ENCODE results near the gene ACP3. TPM values are rescaled to one million over a fixed set of nuclear protein-coding genes. Genes with fewer than 3 reads are reported as not detected.
"Not testable (repeated sequence)": the region's sequence is repeated elsewhere in the genome, so short reads cannot be mapped to it uniquely, and the experiment has no call there.

ACP3 gene, protein sequence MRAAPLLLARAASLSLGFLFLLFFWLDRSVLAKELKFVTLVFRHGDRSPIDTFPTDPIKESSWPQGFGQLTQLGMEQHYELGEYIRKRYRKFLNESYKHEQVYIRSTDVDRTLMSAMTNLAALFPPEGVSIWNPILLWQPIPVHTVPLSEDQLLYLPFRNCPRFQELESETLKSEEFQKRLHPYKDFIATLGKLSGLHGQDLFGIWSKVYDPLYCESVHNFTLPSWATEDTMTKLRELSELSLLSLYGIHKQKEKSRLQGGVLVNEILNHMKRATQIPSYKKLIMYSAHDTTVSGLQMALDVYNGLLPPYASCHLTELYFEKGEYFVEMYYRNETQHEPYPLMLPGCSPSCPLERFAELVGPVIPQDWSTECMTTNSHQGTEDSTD
- total RNA-seq = not detected

DNA sequence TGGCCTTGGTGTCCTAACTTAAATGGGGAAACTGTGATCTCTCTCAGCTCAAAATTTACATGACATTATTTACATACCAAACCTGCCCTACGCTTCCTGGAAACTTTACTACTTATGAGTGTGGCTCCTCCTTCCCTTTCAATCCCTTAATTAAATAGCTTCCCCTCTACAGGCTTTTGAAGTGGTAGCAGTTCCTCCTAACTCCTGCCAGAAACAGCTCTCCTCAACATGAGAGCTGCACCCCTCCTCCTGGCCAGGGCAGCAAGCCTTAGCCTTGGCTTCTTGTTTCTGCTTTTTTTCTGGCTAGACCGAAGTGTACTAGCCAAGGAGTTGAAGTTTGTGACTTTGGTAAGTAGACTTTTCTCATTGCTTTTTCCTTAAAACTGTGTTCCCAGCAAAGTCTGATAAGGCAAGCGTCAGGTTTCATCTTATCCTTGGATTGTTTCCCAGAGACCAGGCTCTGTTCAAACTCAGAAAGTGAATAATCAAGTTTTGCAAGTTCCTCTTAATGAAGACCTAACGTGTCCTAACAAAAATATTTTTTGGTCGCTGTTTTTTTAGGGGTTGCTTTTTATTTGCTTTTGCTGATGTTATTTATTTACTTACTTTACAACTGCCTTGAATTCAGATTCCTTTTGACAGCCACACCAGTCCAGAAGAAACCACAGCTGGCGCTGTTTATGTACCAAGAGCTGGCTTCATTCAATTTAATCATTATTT, at the start of gene ACP3:
Gene ACP3 (plus strand): TSS at position 179 of the 720 bp plus-strand sequence. CDS start 50 bp downstream, at position 229.
- ATAC-seq (peak; percentile 63), DNase-seq (ENCODE audit: low spot score) (no peak)

DNA sequence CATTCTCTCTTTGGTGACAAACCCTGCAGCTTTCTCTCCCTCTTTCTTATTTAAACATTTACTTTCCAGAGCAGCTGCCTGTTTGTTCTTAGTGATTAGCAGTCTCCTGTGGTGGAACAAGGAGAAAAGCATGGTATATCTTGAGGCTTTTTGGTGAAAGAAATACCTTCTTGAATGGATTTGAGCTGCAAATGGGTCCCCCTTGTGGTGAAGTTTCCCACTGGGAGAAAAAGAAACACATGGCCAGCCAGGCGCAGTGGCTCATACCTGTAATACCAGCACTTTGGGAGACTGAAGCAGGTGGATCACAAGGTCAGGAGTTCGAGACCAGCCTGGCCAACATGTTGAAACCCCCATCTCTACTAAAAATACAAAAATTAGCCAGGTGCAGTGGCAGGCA, 48.3 kb upstream of the ACP3 start:
- DNase-seq (ENCODE audit: low spot score) (no peak), ATAC-seq (no peak)

DNA sequence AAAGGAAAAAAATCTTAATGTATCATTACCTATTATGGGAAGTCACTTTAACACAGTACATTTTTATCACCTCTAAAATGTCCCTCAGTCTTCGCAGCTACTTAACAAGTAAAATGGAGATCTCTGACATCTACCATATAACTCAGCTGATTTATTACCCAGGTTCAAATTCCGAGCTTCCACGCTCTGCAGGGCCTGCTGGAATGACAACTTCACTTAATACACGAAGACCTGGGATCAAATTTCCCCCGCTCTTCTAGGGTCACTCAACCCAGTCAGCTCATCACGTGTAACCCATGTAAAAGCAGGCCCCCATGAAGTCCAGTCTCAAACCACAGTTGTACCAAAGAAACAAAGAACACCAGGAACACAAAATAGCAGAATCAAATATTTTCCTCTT, 44.2 kb upstream of the ACP3 start:
- DNase-seq (ENCODE audit: low spot score) (no peak), ATAC-seq (no peak)

DNA sequence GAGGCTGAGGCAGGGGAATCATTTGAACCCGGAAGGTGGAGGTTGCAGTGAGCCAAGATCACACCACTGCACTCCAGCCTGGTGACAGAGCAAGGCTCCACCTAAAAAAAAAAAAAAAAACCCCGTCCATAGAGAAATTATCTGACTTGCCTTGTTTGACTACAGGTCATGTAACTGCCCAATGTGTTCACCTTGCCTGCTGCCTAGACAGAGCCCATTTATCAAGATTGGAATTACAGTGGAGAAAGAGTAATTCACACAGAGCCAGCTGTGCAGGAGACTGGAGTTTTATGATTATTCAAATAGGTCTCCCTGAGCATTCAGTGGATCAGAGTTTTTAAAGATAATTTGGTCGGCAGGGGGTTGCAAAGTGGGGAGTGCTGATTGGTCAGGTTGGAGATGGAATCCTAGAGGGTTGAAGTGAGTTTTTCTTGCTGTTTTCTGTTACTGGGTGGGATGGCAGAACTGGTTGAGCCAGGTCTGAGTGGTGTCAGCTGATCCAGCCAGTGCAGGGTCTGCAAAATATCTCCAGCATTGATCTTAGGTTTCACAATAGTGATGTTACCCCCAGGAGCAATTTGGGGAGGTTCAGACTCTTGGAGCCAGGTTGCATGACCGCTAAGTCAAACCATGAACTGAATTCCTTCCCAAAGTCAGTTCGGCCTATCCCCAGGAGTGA, 40.8 kb upstream of the ACP3 start:
- ATAC-seq (no peak), DNase-seq (ENCODE audit: low spot score) (no peak)

DNA sequence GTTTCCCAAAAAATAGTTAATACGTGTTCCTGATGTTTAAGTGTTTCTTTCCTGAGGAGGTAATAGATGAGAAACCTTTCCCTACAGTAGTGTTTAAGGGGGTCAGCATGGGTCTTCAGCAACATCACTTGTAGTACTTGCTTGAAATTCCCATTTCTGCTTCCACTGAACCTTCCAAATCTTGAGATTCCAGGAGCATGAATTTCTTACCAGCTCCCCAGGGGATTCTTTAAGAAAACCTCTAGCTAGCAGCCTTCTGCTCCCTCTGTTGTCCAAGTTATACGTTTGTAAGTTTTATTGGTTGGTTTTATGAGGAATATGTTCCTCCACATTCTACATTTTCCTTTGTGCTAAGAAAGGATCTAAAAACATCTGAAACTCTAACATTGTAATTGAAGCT, 38.2 kb upstream of the ACP3 start:
- no peak for DNase-seq (ENCODE audit: low spot score)
- ATAC-seq = no peak

DNA sequence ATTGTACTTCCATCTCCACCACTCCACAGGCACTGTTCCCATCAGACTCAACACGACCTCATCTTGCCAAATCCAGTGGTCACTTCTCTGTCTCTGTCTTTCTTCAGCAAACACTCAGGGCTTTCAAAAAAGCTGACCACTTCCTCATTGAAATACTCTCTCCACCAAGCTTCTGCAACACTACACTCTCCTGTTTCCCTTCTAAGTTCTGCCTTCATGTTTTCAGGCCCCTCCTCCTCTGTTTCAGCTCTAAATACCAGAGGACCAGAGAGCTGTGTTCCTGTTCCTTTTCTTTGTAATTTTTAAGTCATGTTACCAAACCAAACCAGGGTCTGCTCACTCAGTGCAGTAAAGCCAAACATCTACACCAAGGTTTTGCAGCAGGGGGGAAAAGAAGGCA, 33.8 kb upstream of the ACP3 start:
- ATAC-seq = peak; percentile 55
- no peak for DNase-seq (ENCODE audit: low spot score)

DNA sequence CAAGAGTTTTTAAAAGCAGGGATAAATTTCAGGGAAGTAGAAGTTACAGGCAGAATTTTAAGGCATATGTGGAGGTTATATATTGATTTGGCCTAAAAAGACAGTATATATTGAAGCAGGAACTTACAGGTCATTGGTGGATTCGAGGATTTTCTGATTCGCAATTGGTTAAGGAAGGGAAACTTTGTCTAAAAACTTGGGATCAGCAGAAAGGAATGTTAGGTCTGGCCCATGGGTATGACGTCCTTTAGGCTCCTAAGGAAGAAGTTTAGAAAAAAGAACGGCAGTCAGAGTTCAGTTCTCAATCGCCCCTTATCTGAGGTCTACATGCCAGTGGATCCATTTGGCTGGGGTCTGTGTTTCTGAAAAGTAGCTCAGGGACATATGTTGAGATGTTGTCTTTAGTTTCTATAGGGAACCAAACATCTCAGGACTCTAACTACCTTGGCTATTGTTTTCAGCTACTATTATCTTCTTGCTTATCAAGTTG, 33.2 kb upstream of the ACP3 start:
- DNase-seq (ENCODE audit: low spot score) (no peak), ATAC-seq (no peak)

DNA sequence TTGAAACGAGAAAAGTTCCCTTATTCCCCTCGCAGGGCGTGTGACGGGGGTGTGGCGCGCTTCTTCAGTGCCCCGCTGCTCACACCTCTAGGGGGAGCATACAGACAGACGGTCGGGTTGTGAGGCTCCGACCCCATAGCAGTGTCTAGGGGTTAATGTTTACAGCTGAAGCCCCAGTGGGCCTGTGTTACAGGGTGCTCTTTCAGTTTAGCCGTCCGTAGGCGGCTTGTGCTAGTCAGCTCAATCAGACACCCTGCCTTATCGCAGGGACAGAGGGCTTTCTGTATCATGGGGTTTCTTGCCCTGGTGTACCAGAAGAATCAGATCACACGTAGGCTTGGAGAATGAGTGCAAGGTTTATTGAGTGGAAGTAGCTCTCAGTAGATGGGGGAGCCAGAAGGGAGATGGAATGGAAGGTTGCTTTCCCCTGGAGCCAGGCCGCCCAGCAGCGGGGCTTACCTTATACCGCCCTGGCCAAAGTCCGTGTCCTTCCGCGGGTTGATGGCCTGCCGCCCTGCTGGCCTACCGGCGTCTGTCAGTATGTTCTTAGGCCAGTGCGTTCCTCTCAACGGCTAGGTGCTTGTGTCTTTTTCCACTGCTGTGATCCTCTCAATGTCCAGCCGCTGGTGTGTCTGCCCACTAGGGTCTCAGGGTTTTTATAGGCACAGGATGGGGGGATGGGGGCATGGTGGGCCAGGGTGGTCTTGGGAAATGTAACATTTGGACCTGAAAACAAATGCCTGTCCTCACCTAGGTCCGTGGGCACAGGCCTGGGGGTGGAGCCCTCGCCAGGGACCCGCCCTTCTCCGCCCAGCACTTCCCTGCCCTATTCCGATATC, 32.2 kb upstream of the ACP3 start:
- DNase-seq (ENCODE audit: low spot score) (no peak), ATAC-seq (peak; percentile 61)

DNA sequence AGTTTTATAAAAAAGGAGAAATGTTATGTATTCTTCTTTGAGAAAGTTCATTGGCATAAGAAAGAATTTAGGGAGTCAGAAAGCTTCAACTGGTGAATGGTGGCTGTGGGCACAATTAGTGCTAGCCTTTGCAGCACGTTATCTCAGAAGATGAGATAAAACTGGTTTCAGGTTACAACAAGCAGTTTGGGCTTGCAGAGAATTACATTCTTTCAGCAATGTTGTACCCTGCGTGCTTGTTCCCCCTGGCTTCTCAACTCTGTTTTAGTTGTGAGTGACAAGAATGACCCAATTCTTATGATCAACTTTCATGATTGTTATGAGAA, 31.6 kb upstream of the ACP3 start:
- no peak for ATAC-seq
- DNase-seq (ENCODE audit: low spot score) = no peak

DNA sequence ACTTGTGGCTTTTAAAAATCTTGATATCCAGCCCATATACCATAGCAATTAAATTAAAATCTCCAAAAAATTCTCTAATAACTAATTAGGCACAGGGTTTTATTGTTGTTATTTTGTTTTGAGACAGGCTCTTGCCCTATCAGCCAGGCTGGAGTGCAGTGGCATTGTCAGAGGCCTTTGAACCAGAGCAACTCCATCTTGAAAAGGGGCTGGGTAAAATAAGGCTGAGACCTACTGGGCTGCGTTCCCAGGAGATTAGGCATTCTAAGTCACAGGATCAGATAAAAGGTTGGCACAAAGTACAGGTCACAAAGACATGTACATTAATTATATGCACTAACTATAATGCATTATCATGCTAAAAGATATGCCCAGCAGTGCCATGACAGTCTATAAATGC, 31.2 kb upstream of the ACP3 start:
- DNase-seq (ENCODE audit: low spot score) (no peak), ATAC-seq (no peak)

DNA sequence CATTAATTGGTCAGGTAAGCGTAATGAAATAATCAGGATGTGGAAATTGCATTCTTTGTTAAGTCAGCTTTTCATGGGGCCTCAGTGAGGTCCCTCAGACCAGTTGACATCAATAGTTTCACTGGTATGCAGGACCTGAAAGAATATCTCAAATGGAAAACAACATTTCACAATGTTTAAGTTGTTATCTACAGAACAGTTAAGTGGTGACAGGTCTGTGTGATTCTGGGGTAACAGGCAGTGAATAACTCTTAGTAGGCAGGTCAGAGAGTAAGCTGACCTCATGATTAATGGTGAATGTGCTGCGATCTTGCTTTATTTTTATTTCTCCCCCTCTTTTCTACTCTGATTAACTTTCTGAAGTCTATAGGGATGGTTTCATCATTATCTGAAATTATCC, 28.9 kb upstream of the ACP3 start:
- no peak for DNase-seq (ENCODE audit: low spot score)
- ATAC-seq = no peak

DNA sequence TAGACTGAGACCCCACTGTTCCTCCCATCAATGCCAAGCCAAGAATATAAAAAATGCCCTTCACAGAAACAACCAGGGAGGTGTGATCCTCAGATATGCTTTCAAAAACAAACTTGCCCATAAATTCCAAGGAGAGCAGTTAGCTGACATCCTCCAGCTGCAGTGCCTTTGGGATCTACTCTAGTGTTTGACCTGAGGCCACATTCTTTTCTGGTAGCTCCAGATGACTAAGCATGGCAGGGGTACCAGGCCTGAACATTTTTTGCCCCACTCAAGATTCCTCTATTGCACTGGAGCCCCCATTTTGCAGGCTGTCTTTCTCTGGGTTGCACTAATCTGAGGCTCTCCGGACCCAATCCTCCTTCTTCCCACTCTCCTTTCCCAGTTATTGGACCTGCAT, 27.9 kb upstream of the ACP3 start:
- DNase-seq (ENCODE audit: low spot score) = no peak

DNA sequence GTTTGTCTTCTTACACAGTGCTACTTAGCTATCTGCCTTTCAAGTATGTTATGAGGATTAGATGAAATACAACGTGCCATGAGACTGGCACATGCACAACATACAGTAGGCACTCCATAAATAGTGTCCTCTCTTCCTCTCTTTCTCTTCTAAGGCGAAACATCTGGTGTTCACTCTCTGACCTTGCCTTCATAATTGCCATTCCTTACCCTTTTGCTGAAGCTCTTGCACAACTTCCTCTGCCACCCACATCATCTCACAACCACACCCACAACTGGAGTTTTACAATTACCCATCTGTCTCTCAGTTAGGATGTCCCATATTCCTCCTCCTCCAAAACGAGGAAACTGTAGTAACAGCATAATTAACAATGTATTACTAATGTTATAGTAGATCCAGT, 26.4 kb upstream of the ACP3 start:
- DNase-seq (ENCODE audit: low spot score) (no peak), ATAC-seq (no peak)

More for the DNA sequence above, 27.9 kb upstream of the ACP3 start:
- ATAC-seq = no peak

DNA sequence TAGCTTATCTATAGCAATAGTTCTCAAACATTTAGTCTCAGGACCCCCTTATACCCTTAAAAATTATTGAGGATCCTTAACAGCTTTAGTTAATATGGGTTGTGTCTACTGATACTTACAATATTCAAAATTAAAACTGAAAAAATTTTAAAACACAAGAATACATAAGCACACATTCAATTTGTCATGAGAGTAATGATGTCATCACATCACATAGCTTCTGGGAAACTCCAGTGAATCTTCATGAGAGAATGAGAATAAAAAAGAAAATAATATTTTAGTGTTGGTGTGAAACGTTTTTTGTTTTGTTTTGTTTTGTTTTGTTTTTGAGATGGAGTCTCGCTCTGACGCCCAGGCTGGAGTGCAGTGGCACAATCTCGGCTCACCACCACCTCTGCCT, 25.2 kb upstream of the ACP3 start:
- DNase-seq (ENCODE audit: low spot score) (no peak), ATAC-seq (no peak)

DNA sequence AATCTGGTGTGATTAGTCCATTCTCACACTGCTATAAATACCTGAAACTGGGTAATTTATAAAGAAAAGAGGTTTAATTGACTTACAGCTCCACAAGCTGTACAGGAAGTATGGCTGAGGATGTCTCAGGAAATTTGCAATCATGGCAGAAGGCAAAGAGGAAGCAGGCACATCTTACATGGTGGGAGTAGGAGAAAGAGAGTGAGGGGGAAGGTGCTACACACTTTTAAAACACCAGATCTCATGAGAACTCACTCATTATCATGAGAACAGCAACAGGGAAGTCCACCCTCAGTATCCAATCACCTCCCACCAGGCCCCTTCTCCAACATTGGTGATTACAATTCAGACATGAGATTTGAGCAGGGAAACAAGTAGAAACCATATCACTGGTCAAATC, 24.0 kb upstream of the ACP3 start:
- DNase-seq (ENCODE audit: low spot score) = no peak
- no peak for ATAC-seq

DNA sequence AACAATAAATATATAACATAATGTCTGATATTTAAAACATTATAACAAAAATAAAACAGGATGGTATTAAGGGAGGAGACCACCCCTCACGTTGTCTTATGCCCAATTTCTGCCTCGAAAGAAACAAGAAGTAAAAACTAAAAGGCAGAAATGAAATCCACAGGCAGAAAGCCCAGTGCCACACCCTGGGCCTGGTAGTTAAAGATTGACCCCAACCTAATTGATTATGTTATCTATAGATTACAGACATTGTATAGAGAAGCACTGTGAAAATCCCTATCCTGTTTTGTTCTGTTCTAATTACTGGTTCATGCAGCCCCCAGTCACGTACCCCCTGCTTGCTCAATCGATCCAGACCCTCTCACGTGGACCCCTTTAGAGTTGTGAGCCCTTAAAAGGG, 22.3 kb upstream of the ACP3 start:
- no peak for DNase-seq (ENCODE audit: low spot score)
- no peak for ATAC-seq

DNA sequence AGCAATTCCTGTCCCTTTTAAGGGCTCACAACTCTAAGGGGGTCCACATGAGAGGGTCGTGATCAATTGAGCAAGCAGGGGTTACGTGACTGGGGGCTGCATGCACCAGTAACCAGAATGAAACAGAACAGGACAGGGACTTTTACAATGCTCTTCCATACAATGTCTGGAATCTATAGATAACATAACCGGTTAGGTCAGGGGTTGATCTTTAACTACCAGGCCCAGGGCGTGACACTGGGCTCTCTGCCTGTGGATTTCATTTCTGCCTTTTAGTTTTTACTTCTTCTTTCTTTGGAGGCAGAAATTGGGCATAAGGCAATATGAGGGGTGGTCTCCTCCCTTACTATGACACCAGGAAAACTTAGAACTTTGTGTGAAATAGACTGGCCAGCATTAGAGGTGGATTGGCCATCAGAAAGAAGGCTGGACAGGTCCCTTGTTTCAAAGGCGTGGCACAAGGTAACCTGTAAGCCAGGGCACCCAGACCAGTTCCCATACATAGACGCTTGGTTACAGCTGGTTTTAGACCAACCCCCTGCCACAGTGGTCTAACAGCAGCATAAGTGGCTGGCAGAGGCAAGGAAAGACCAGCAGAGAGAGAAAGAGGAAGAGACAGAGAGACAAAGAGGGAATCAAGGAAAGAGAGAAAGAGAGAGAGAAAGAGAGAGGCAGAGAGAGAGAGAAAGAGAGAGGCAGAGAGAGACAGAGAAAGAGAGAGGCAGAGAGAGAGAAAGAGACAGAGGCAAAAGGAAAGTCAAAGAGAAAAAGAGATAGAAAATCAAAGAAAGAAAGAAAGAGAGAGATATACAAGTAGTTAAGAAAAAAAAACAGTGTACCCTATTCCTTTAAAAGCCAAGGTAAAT, 13.6 kb upstream of the ACP3 start:
- DNase-seq (ENCODE audit: low spot score); ATAC-seq: not testable (repeated sequence)

DNA sequence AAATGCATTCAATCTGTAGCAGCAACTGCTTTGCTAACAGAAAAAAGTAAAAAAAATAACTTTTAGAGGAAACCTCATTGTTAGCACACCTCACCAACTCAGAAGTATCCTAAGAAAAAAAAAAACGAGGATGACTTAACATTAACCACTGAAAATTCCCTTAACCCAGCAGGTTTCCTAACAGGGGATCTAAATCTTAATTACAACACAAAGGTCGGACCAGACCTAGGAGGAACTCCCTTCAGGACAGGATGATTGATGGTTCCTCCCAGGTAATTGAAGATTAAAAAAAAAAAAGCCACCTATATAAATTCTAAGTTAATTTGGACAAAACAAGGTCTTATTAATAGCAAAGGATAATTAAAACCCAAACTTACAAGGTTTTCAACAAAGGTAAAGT, 12.9 kb upstream of the ACP3 start:
- DNase-seq (ENCODE audit: low spot score) = not testable (repeated sequence)

DNA sequence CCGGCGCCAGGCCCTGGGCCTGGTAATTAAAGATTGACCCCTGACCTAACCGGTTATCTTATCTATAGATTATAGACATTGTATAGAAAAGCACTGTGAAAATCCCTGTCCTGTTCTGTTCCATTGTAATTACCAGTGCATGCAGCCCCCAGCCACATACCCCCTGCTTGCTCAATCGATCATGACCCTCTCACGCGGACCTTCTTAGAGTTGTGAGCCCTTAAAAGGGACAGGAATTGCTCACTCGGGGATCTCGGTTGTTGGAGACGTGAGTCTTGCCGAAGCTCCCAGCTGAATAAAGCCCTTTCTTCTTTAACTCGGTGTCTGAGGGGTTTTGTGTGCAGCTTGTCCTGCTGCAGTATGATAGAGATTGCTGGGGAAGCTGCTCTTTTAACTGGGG, 7.2 kb upstream of the ACP3 start:
- not testable (repeated sequence) for ATAC-seq; DNase-seq (ENCODE audit: low spot score)

More for the DNA sequence above, 12.9 kb upstream of the ACP3 start:
- ATAC-seq = not testable (repeated sequence)

DNA sequence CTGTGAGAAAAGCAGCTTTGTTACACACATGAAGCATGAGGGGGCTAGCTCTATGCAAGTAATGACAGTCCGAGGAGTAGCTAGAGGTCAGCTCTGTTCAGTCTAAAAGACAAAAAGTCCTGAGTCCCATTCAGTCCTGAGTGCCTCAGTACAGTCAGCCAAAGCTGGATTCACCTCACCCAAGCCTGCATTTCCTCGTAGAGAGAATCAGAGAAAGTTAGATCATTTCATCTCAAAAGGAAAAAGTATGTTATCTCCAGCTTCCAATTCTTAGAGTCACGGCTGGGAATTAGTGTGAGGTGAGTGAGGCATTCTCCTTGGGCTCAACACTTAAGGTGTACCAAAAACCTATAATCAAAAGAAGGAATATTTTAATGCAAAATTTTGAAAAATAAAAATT, 5.9 kb upstream of the ACP3 start:
- ATAC-seq (no peak), DNase-seq (ENCODE audit: low spot score) (no peak)

Data from left lobe of liver (tissue), 2 donors.